Lung (tissue), 12 donors: ENCODE measurements around the gene ST8SIA2. TPM values are rescaled to one million over a fixed set of nuclear protein-coding genes. Genes with fewer than 3 reads are reported as not detected.
"Not testable (repeated sequence)": the region's sequence is repeated elsewhere in the genome, so short reads cannot be mapped to it uniquely, and the experiment has no call there.

Experiments used
- ATAC-seq: fragments of 200-7000 bp; cut with Tn5 transposase; one replicate; pipeline ENCODE4 v1.9.1; 2020; ENCODE audit warnings: moderate number of reproducible peaks; ENCODE audit not compliant: insufficient read depth, low FRiP score
- DNase-seq, 3 donors: peaks; one replicate each; pipeline ENCODE4 v3.0.0-alpha.2; 2013 to 2017
- H3K27ac ChIP-seq, 2 donors: one replicate each; pipeline ENCODE4 v1.5.1; 2013; ENCODE audit warnings: mild to moderate bottlenecking in 2 of 2, moderate library complexity in 2 of 2, control low read depth in 1 of 2, inconsistent platforms in 1 of 2, low read depth in 1 of 2, low read length in 1 of 2
- H3K27me3 ChIP-seq, 3 donors: one replicate each; pipeline ENCODE4 v1.5.1; 2013; ENCODE audit warnings: low read length in 2 of 3; ENCODE audit not compliant: control insufficient read depth in 3 of 3, insufficient read depth in 3 of 3
- H3K36me3 ChIP-seq, 4 donors: one replicate each; pipeline ENCODE4 v1.5.1; 2013; ENCODE audit warnings: low read length in 4 of 4, mild to moderate bottlenecking in 1 of 4, moderate library complexity in 1 of 4; ENCODE audit not compliant: control insufficient read depth in 4 of 4, insufficient read depth in 4 of 4
- H3K4me1 ChIP-seq, 5 donors: one replicate each; pipeline ENCODE4 v1.5.1; 2013; ENCODE audit warnings: low read length in 5 of 5, mild to moderate bottlenecking in 2 of 5, moderate library complexity in 1 of 5; ENCODE audit not compliant: control insufficient read depth in 5 of 5, insufficient read depth in 5 of 5
- H3K4me3 ChIP-seq: one replicate; pipeline ENCODE4 v1.5.1; 2013; ENCODE audit warnings: mild to moderate bottlenecking, control low read depth, moderate library complexity
- H3K9ac ChIP-seq, 2 donors: one replicate each; pipeline ENCODE4 v1.5.1; 2013; ENCODE audit warnings: low read length in 2 of 2, control low read depth in 1 of 2; ENCODE audit not compliant: insufficient read depth in 1 of 2
- H3K9me3 ChIP-seq, 4 donors: one replicate each; pipeline ENCODE4 v1.5.1; 2013; ENCODE audit warnings: low read length in 3 of 4, mild to moderate bottlenecking in 1 of 4, moderate library complexity in 1 of 4; ENCODE audit not compliant: control insufficient read depth in 4 of 4, insufficient read depth in 3 of 4
- WGBS, 2 donors: extraction: QIAGEN DNeasy Blood & Tissue Kit; methylation state at CpG; one replicate each; pipeline ENCODE4 v1.1.7; 2013; 5-methylcytosine and 5-hydroxymethylcytosine counted together
- polyA plus RNA-seq, 2 donors: library from polyadenylated mRNA; stranded (reverse); fragments of 200-250 nt; gene quantifications; one replicate each; pipeline ENCODE4 v1.2.1, GENCODE V29; 2013
- total RNA-seq, 2 donors: library from RNA; depleted of rRNA in 1 of 2; stranded (reverse); fragments of >200 nt in 1 of 2; gene quantifications; one replicate each; pipeline ENCODE4 v1.2.1, GENCODE V29; 2014 to 2021
- TF ChIP-seq, protein P1 (sequence below): IDR thresholded peaks from 2 replicates; pipeline ENCODE4 v1.5.1; 2012; ENCODE audit warnings: mild to moderate bottlenecking; ENCODE audit errors: control extremely low read depth, extremely low read depth
- donor health status: control.
- donor health status: control.
- donor health status: Bipolar disorder and iron deficiency.
- donor health status: healthy.
- donor health status: DM: yes; HTN: yes; CAD: no.

Gene ST8SIA2
- total and polyA plus RNA-seq, 4 donors, result 1.4 TPM; not detected in 3

DNA sequence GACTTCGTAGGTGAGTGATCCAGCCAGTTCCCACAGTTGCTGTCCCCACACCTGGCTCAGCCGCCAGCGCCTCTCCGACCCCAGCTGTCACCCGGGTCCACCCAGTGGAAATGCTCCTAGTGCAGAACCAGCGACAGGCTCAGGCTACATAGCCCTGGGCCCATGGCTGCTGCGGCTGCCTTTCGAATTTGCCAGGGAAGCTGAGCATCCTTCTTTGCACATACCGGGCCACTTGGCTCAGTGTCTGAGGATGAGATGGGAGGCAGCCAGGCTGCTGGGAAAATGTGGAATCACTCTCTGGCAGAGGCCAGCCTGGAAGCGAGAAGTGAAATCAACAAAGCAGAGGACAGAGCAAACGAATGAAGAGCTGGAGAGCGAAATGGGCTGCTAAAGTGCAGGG is 80.1 kb downstream of the ST8SIA2 start:
- Histone ChIP-seq H3K27me3 (no peaks in the 10 kb centered on the region), H3K4me3 (no peak overlapping the region), H3K9me3 (peaks cover 0 to 2% (median 0%) of the 10 kb centered on the region in 4 donors), H3K36me3 (no peaks in the 10 kb centered on the region), H3K9ac (no peak overlapping the region), H3K27ac (no peak overlapping the region), H3K4me1 (peaks cover 0 to 5% (median 0%) of the 10 kb centered on the region in 5 donors)
- DNase-seq (peak; percentile 52 to 80 (median 66)), ATAC-seq (no peak)
- WGBS, 2 donors, result 86 to 93% methylated on average over 12 of the region's 12 CpGs
- TF ChIP-seq, protein P1, sequence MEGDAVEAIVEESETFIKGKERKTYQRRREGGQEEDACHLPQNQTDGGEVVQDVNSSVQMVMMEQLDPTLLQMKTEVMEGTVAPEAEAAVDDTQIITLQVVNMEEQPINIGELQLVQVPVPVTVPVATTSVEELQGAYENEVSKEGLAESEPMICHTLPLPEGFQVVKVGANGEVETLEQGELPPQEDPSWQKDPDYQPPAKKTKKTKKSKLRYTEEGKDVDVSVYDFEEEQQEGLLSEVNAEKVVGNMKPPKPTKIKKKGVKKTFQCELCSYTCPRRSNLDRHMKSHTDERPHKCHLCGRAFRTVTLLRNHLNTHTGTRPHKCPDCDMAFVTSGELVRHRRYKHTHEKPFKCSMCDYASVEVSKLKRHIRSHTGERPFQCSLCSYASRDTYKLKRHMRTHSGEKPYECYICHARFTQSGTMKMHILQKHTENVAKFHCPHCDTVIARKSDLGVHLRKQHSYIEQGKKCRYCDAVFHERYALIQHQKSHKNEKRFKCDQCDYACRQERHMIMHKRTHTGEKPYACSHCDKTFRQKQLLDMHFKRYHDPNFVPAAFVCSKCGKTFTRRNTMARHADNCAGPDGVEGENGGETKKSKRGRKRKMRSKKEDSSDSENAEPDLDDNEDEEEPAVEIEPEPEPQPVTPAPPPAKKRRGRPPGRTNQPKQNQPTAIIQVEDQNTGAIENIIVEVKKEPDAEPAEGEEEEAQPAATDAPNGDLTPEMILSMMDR, result no peak

DNA sequence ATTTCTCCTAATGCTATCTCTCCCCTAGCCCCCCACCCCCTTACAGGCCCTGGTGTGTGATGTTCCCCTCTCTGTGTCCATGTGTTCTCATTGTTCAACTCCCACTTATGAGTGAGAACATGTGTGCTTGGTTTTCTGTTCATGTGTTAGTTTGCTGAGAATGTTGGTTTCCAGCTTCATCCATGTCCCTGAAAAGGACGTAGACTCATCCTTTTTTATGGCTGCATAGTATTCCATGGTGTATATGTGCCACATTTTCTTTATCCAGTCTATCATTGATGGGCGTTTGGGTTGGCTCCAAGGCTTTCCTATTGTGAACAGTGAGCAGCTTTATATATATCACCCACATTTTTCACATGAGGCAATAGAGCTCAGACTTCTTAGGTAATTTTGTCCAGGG is 86.0 kb downstream of the ST8SIA2 start:
- not testable (repeated sequence) for H3K27ac ChIP-seq, DNase-seq, H3K9ac ChIP-seq, H3K4me1 ChIP-seq, H3K9me3 ChIP-seq, H3K27me3 ChIP-seq, H3K4me3 ChIP-seq, ATAC-seq, H3K36me3 ChIP-seq
- 85 to 88% methylated on average over 2 of the region's 2 CpGs for WGBS, 2 donors

DNA sequence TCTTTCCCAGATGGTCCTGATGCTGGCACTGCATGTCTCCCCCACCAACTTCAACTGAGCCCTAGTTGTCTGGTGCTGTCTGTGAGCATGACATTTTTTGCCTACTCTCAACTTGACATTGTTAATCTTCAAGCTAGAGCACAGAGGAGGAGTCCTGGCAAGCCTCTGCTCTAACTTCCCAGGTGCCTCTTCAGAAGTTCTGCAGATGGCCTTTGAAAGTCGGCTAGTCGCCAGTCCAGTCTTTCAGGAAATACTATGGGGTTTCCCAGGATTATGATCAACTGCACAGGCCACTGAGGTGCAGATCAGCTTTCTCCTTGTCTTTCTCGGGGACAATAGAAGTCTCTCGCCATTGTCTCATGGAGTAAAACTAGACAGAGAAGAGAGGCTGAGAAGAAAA is 86.7 kb downstream of the ST8SIA2 start:
- no peak overlapping the region for H3K4me3 ChIP-seq
- no peak for DNase-seq
- 70 to 80% methylated on average over 4 of the region's 4 CpGs for WGBS, 2 donors
- H3K36me3 ChIP-seq, result no peaks in the 10 kb centered on the region
- H3K27ac ChIP-seq, result no peak overlapping the region
- H3K27me3 ChIP-seq, result no peaks in the 10 kb centered on the region
- no peaks in the 10 kb centered on the region for H3K9me3 ChIP-seq
- H3K9ac ChIP-seq, result no peak overlapping the region
- H3K4me1 ChIP-seq, result peaks cover 0 to 3% (median 0%) of the 10 kb centered on the region in 5 donors
- no peak for ATAC-seq
- TF ChIP-seq, protein P1, result no peak

DNA sequence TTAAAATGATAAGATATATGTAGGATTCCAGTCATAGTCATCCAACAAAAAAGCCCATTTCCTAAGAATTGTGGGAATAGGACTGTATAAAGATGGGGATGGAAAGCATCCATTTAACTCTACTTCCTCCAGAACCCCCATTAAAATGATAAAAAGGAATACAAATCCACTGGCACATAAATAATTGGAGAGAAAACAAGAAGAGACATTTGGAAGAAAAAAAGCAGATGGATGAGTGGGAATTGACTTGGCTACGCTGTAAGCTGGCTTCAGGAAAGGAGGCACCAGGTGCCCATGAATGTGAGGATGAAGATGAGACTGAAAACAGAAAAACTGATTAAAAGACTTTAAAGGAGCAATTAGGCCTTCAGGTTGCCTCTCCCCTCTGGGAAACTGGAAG is 91.8 kb downstream of the ST8SIA2 start:
- H3K36me3 ChIP-seq, result no peaks in the 10 kb centered on the region
- no peaks in the 10 kb centered on the region for H3K9me3 ChIP-seq
- ATAC-seq (no peak), DNase-seq (no peak)
- H3K27ac ChIP-seq, result no peak overlapping the region
- no peaks in the 10 kb centered on the region for H3K27me3 ChIP-seq
- no peak overlapping the region for H3K9ac ChIP-seq
- 92 to 100% methylated on average over 1 of the region's 1 CpG for WGBS, 2 donors
- TF ChIP-seq, protein P1, result no peak
- no peaks in the 10 kb centered on the region for H3K4me1 ChIP-seq
- H3K4me3 ChIP-seq, result no peak overlapping the region
